H1 (cell line): ENCODE data around the gene PCSK9.

Experiments used
- ASH2L ChIP-seq: fragments of 200-600, 300-600 bp; sonication (generic); IDR thresholded peaks from one replicate; pipeline ENCODE4 v1.7.1; 2017; ENCODE audit warnings: low read length
- BCL11A ChIP-seq, 2 experiments: IDR thresholded peaks; one replicate each; pipeline ENCODE4 v1.6.1; 2011; ENCODE audit warnings: low read depth in 2 of 2, low read length in 2 of 2, mild to moderate bottlenecking in 2 of 2
- CEBPB ChIP-seq: IDR thresholded peaks from 2 replicates; pipeline ENCODE4 v1.6.1; 2012; ENCODE audit warnings: low read depth, low read length
- CTCF ChIP-seq, 3 experiments: IDR thresholded peaks; 1 replicate in 2 of 3; 2 replicates in 1 of 3; pipeline versions ENCODE4 v1.5.1 to v1.6.1; 2011; ENCODE audit warnings: low read length in 3 of 3, mild to moderate bottlenecking in 3 of 3, inconsistent platforms in 2 of 3, low read depth in 1 of 3, moderate library complexity in 1 of 3; ENCODE audit not compliant: insufficient read depth in 1 of 3; ENCODE audit errors: control extremely low read depth in 1 of 3
- EZH2 ChIP-seq: fragments of 200-600 bp; sonication (generic); IDR thresholded peaks from 2 replicates; pipeline ENCODE4 v1.7.1; 2012; ENCODE audit warnings: low read depth, mild to moderate bottlenecking, moderate library complexity, low read length, inconsistent platforms; ENCODE audit not compliant: severe bottlenecking
- MAFK ChIP-seq: IDR thresholded peaks from 2 replicates; pipeline ENCODE4 v1.6.1; 2012; ENCODE audit warnings: low read depth, mild to moderate bottlenecking, improper control_type of control experiment, low read length
- MAX ChIP-seq: IDR thresholded peaks from 2 replicates; pipeline ENCODE4 v1.6.1; 2012; ENCODE audit warnings: inconsistent platforms
- POLR2A ChIP-seq, 2 experiments: IDR thresholded peaks; 1 replicate in 1 of 2; 2 replicates in 1 of 2; pipeline ENCODE4 v1.6.1; 2011; ENCODE audit warnings: low read depth in 2 of 2, low read length in 2 of 2, mild to moderate bottlenecking in 2 of 2; ENCODE audit errors: control extremely low read depth in 1 of 2
- POLR2AphosphoS5 ChIP-seq: IDR thresholded peaks from 2 replicates; pipeline ENCODE4 v1.6.1; 2011; ENCODE audit warnings: low read depth, low read length
- POU5F1 ChIP-seq: IDR thresholded peaks from 2 replicates; pipeline ENCODE4 v1.6.1; 2011; ENCODE audit warnings: low read depth, mild to moderate bottlenecking, low read length, moderate library complexity
- SP1 ChIP-seq: IDR thresholded peaks from 2 replicates; pipeline ENCODE4 v1.6.1; 2011; ENCODE audit warnings: low read depth, low read length
- SP2 ChIP-seq: IDR thresholded peaks from 2 replicates; pipeline ENCODE4 v1.6.1; 2012; ENCODE audit warnings: mild to moderate bottlenecking, low read length, inconsistent platforms
- TCF12 ChIP-seq: IDR thresholded peaks from 2 replicates; pipeline ENCODE4 v1.6.1; 2011; ENCODE audit warnings: low read depth, mild to moderate bottlenecking, low read length

- TF ChIP-seq BCL11A (IDR thresholded peaks at IDR 0.05; ENCODE audit: low read depth in 2 of 2, low read length in 2 of 2) (no peak), MAX (no peak), EZH2 (no peak), CTCF (IDR thresholded peaks at IDR 0.05; ENCODE audit: control extremely low read depth in 1 of 3, insufficient read depth in 1 of 3, low read depth in 1 of 3, low read length in 3 of 3) (no peak), TCF12 (no peak), POLR2A (IDR thresholded peaks at IDR 0.05; ENCODE audit: control extremely low read depth in 1 of 2, low read depth in 2 of 2, low read length in 2 of 2) (no peak), POLR2AphosphoS5 (no peak), CEBPB (no peak), ASH2L (no peak), MAFK (no peak), SP2 (no peak), POU5F1 (no peak), SP1 (no peak)
Observed at GRCh38 chr1:54990916-54991315, 48.4 kb upstream of the PCSK9 start.
